Stimulated activated CD8-positive, alpha-beta memory T cell treated with anti-CD3 and anti-CD28 coated beads, Interleukin-4, amount 100 ng/mL, for 1 hour (primary cell): ENCODE results near the gene PRSS8.
A peak's percentile ranks its signal among the peaks of the same experiment; 100 is the strongest.
"Not testable (repeated sequence)": the region's sequence is repeated elsewhere in the genome, so short reads cannot be mapped to it uniquely, and the experiment has no call there.

ENCODE experiments used
- DNase-seq, 2 donors: peaks; one replicate each; pipeline ENCODE4 v3.0.0-alpha.2; 2020; ENCODE audit warnings: low read depth in 2 of 2, low spot score in 1 of 2

The PRSS8 gene

GRCh38 chr16:31135535-31136286 lies at the start of gene PRSS8:
Gene PRSS8 (minus strand): TSS chr16:31135727. CDS start chr16:31135498, 229 bp downstream.
- DNase-seq, result no peak

GRCh38 chr16:31184888-31185287 lies 49.4 kb upstream of the PRSS8 start:
- DNase-seq, result no peak

GRCh38 chr16:31183432-31184428 lies 48.2 kb upstream of the PRSS8 start:
- DNase-seq, result no peak

GRCh38 chr16:31182391-31182790 lies 46.9 kb upstream of the PRSS8 start:
- DNase-seq, result no peak

GRCh38 chr16:31181102-31181830 lies 45.7 kb upstream of the PRSS8 start:
- no peak for DNase-seq

- peak; percentile 85 to 89 for DNase-seq
Measured at GRCh38 chr16:31179747-31180459, 44.4 kb upstream of the PRSS8 start, which contains the start of gene FUS. Gene FUS (plus strand): TSS chr16:31180139. CDS start chr16:31180215, 76 bp downstream.

GRCh38 chr16:31179219-31179746 lies 43.8 kb upstream of the PRSS8 start:
- DNase-seq, result no peak

GRCh38 chr16:31177136-31177535 lies 41.6 kb upstream of the PRSS8 start:
- no peak for DNase-seq

GRCh38 chr16:31170048-31170447 lies 34.5 kb upstream of the PRSS8 start:
- not testable (repeated sequence) for DNase-seq

GRCh38 chr16:31168848-31169247 lies 33.3 kb upstream of the PRSS8 start:
- no peak for DNase-seq

GRCh38 chr16:31167315-31167714 lies 31.8 kb upstream of the PRSS8 start:
- no peak for DNase-seq

- no peak for DNase-seq
Measured at GRCh38 chr16:31157136-31157535, 21.6 kb upstream of the PRSS8 start.

GRCh38 chr16:31150976-31151375 lies 15.4 kb upstream of the PRSS8 start:
- not testable (repeated sequence) for DNase-seq

GRCh38 chr16:31149894-31150890 lies 14.7 kb upstream of the PRSS8 start, which contains the start of gene PRSS36:
Gene PRSS36 (minus strand): TSS chr16:31150066. CDS start chr16:31150035, 31 bp downstream.
- DNase-seq, result no peak

GRCh38 chr16:31149332-31149731 lies 13.8 kb upstream of the PRSS8 start:
- DNase-seq, result no peak

- no peak for DNase-seq
Measured at GRCh38 chr16:31148896-31149295, 13.4 kb upstream of the PRSS8 start.

- no peak for DNase-seq
Measured at GRCh38 chr16:31148281-31148728, 12.8 kb upstream of the PRSS8 start.

GRCh38 chr16:31147574-31147973 lies 12.0 kb upstream of the PRSS8 start:
- DNase-seq, result no peak
